ES-I3 (cell line): ENCODE measurements around the gene ZBTB8OS.
"Not testable (repeated sequence)": the region's sequence is repeated elsewhere in the genome, so short reads cannot be mapped to it uniquely, and the experiment has no call there.

ENCODE experiments used
- H3K36me3 ChIP-seq: 2 replicates; pipeline ENCODE4 v1.6.1; 2013; ENCODE audit warnings: mild to moderate bottlenecking, low read length, control low read depth, moderate library complexity; ENCODE audit not compliant: insufficient read depth
- H3K4me1 ChIP-seq: 2 replicates; pipeline ENCODE4 v1.6.1; 2013; ENCODE audit warnings: mild to moderate bottlenecking, control low read depth, low read length; ENCODE audit not compliant: insufficient read depth
- H3K9ac ChIP-seq: 2 replicates; pipeline ENCODE4 v1.6.1; 2013; ENCODE audit warnings: low read depth, mild to moderate bottlenecking, low read length, moderate library complexity
- H3K9me3 ChIP-seq: 2 replicates; pipeline ENCODE4 v1.6.1; 2013; ENCODE audit warnings: mild to moderate bottlenecking, low read length, moderate library complexity; ENCODE audit not compliant: control insufficient read depth, insufficient read depth

The ZBTB8OS gene

GRCh38 chr1:32635508-32636277 is 14.7 kb downstream of the ZBTB8OS start:
- Histone ChIP-seq H3K9ac (no peak overlapping the region), H3K4me1 (peaks cover 28% of the 10 kb centered on the region), H3K36me3 (no peaks in the 10 kb centered on the region; the same call in 1 of the 2 replicates), H3K9me3 (no peaks in the 10 kb centered on the region)

GRCh38 chr1:32632829-32633228 is 17.5 kb downstream of the ZBTB8OS start:
- H3K9me3 ChIP-seq = no peaks in the 10 kb centered on the region
- no peaks in the 10 kb centered on the region; the same call in 1 of the 2 replicates for H3K36me3 ChIP-seq
- peaks cover 26% of the 10 kb centered on the region for H3K4me1 ChIP-seq

DNA sequence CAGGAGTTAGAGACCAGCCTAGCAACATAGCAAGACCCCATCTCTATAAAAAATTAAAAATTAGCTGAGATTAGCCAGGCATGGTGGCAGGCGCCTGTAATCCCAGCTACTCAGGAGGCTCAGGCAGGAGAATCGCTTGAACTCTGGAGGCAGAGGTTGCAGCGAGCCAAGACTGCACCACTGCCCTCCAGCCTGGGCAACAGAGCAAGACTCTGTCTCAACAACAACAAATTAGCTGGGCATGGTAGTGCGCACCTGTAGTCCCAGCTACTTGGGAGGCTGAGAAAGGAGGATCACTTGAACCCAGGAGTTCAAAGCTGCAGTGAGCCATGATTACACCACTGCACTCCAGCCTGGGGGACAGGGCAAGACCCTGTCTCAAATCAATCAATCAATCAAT is 20.2 kb downstream of the ZBTB8OS start:
- H3K9ac ChIP-seq, H3K36me3 ChIP-seq: not testable (repeated sequence)

More at GRCh38 chr1:32632829-32633228, 17.5 kb downstream of the ZBTB8OS start:
- H3K9ac ChIP-seq = no peak overlapping the region; the same call in 1 of the 2 replicates

GRCh38 chr1:32627596-32628162 is 22.7 kb downstream of the ZBTB8OS start:
- Histone ChIP-seq H3K36me3 (peaks cover 3% of the 10 kb centered on the region; the same call in 1 of the 2 replicates), H3K9me3 (no peaks in the 10 kb centered on the region), H3K9ac (no peak overlapping the region), H3K4me1 (peaks cover 5% of the 10 kb centered on the region)

More for the DNA sequence above, 20.2 kb downstream of the ZBTB8OS start:
- peaks cover 12% of the 10 kb centered on the region for H3K4me1 ChIP-seq
- H3K9me3 ChIP-seq = not testable (repeated sequence)

DNA sequence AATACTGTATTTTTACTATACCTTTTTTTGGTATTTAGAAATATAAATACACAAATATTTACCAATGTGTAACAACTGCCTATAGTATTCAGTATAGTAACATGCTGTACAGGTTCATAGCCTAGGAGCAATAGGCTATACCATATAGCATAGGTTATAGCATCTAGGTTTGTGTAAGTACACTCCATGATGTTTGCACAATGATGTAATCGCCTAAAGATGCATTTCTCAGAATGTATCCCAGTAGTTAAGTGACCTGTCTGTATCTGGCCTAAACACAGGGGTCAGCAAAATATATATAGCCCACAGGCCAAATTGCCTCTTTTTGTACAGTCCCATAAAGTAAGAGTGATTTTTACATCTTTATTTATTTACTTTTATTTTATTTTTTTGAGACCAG is 24.2 kb downstream of the ZBTB8OS start:
- no peaks in the 10 kb centered on the region for H3K4me1 ChIP-seq
- H3K36me3 ChIP-seq = peaks cover 3% of the 10 kb centered on the region; the same call in 1 of the 2 replicates

GRCh38 chr1:32623775-32624174 is 26.6 kb downstream of the ZBTB8OS start:
- peaks cover 7% of the 10 kb centered on the region; the same call in 1 of the 2 replicates for H3K36me3 ChIP-seq
- H3K9ac ChIP-seq = no peak overlapping the region
- no peaks in the 10 kb centered on the region for H3K4me1 ChIP-seq
- no peaks in the 10 kb centered on the region for H3K9me3 ChIP-seq

More for the DNA sequence above, 24.2 kb downstream of the ZBTB8OS start:
- H3K9ac ChIP-seq = no peak overlapping the region
- H3K9me3 ChIP-seq = no peaks in the 10 kb centered on the region

GRCh38 chr1:32622806-32623681 is 27.3 kb downstream of the ZBTB8OS start:
- H3K9ac ChIP-seq = no peak overlapping the region
- no peaks in the 10 kb centered on the region for H3K9me3 ChIP-seq
- peaks cover 7% of the 10 kb centered on the region; the same call in 1 of the 2 replicates for H3K36me3 ChIP-seq
- no peaks in the 10 kb centered on the region for H3K4me1 ChIP-seq

DNA sequence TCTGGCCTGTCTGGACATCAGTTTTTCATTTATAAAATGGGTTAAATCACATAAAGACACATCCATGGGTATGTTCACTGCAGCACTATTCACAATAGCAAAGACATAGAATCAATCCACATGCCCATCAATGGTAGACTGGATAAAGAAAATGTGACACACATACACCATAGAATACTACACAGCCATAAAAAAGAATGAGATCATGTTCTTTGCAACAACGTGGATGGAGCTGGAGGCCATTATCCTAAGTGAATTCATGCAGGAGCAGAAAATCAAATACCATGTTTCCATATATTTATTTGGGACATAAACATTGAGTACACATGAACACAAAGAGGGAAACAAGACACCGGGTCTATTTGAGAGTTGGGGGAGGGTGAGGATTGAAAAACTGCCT is 28.1 kb downstream of the ZBTB8OS start:
- Histone ChIP-seq H3K36me3 (0 out of 2 replicates have a peak, but pooled peaks cover 7% of the 10 kb centered on the region), H3K9ac (no peak overlapping the region), H3K4me1 (no peaks in the 10 kb centered on the region), H3K9me3 (no peaks in the 10 kb centered on the region)

DNA sequence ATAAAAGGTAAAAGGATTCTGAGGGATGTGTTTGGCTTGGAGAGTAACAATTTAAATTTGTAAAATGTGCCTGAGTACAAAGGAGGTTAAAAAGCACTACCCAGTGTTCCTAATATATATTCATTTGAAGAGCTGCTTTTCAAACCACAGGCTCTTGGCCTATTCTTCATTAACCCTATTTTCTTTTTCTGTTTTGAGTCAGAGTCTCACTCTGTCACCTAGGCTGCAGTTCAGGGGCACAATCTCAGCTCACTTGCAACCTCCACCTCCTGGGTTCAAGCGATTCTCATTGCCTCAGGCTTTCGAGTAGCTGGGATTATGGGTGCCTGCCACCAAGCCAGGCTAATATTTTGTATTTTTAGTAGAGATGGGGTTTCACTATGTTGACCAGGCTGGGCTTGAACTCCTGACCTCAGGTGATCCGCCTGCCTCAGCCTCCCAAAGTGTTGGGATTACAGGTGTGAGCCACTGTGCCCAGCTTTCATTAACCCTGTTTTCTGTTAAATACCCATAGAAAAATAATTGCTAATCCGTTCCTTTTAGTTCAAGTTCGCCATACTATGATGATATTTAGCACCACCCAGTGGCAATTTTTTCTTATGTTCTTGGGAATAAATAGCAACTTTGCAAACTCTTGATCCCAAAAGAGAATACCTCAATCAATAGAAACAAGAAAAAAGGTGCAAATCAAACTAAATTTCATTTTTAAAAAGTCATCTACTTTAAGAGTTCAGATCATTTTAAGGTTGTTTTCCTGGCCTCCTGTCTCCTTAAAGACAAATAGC is 30.5 kb downstream of the ZBTB8OS start:
- Histone ChIP-seq H3K9me3 (no peaks in the 10 kb centered on the region), H3K9ac (no peak overlapping the region), H3K36me3 (0 out of 2 replicates have a peak, but pooled peaks cover 7% of the 10 kb centered on the region), H3K4me1 (no peaks in the 10 kb centered on the region)

DNA sequence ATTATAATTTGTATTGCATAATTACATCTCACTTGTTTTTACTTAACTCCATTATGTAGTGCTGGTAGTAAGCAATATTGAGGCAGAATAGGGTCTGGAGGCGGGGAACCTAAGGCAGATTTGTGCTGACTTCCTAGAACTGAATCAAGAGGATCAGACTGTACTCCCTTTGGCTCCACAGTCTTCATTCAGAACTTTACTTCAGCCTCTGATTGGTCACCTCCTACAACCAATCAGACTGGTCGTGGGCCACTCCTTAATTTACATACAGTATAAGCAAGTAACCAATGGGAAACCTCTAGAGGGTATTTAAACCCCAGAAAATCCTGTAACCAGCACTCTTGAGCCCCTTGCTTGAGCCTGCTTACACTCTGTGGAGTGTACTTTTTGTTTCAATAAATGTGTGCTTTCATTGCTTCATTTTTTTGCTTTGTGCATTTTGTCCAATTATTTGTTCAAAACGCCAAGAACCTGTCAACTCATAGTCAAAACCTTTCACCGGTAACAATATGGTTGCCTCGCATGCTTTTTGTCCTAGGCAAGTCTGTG is 31.6 kb downstream of the ZBTB8OS start:
- H3K9ac ChIP-seq = no peak overlapping the region
- H3K9me3 ChIP-seq = no peaks in the 10 kb centered on the region
- no peaks in the 10 kb centered on the region for H3K4me1 ChIP-seq
- 0 out of 2 replicates have a peak, but pooled peaks cover 7% of the 10 kb centered on the region for H3K36me3 ChIP-seq

GRCh38 chr1:32613472-32613871 is 36.9 kb downstream of the ZBTB8OS start:
- Histone ChIP-seq H3K4me1 (no peaks in the 10 kb centered on the region), H3K9me3 (no peaks in the 10 kb centered on the region), H3K9ac (no peak overlapping the region), H3K36me3 (no peaks in the 10 kb centered on the region)

DNA sequence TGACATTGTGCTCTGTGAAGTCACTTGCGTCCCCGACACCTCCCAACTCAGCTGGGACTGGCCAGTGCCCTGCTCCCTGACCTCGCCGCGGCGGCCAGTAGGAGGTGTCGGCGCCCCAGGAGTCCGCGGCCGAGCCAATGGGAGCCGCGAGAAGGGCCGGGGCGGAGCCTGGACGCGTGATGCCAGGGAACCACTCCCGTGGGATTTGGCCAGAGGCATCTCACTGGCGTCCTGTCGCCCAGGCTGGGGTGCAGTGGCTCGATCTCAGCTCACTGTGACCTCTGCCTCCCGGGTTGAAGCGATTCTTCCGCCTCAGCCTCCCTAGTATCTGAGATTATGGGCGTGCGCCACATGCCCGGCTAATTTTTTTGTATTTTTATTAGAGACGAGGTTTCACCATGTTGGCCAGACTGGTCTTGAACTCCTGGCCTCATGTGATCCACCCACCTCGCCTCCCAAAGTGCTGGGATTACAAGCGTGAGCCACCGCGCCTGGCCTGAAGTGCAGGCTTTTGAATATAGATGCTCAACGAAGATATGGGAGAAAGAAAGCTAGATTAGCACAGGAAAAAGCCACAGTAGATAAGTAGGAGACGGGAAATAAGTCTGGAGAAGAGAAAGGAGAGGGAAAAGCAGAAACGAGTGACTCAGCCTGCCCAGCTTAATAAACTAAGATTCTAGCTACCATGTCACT is 38.0 kb downstream of the ZBTB8OS start:
- Histone ChIP-seq H3K4me1 (no peaks in the 10 kb centered on the region), H3K36me3 (no peaks in the 10 kb centered on the region), H3K9ac (peak overlapping the region; percentile 69), H3K9me3 (no peaks in the 10 kb centered on the region)

- Histone ChIP-seq H3K4me1 (no peaks in the 10 kb centered on the region), H3K9ac (peak overlapping the region; percentile 69), H3K36me3 (no peaks in the 10 kb centered on the region), H3K9me3 (no peaks in the 10 kb centered on the region)
Observed at GRCh38 chr1:32611859-32612188, 38.5 kb downstream of the ZBTB8OS start.
